Measurements from ENCODE around the gene FDXR. TPM values are rescaled to one million over a fixed set of nuclear protein-coding genes. Genes with fewer than 3 reads are reported as not detected.

FDXR gene
- total RNA-seq (2021): 18.2 and 30.7 TPM in 2 replicates
- Bru-seq, nascent RNA: percentile 46 among the genes with signal in this experiment
- percentile 51 among the genes with signal in this experiment for BruChase-seq, experiment 1, labeled RNA remaining after a 2-hour chase
- BruChase-seq, experiment 2, labeled RNA remaining after a 6-hour chase: percentile 50 among the genes with signal in this experiment
- long read RNA-seq, transcript FDXR-201 (12 exons, 1,875 nt): major isoform, 10 of 20 reads
- long read RNA-seq, partial matches to known transcripts: 2 of 20 reads
- long read RNA-seq, other reads (novel, unspliced or antisense): 8 of 20 reads

DNA sequence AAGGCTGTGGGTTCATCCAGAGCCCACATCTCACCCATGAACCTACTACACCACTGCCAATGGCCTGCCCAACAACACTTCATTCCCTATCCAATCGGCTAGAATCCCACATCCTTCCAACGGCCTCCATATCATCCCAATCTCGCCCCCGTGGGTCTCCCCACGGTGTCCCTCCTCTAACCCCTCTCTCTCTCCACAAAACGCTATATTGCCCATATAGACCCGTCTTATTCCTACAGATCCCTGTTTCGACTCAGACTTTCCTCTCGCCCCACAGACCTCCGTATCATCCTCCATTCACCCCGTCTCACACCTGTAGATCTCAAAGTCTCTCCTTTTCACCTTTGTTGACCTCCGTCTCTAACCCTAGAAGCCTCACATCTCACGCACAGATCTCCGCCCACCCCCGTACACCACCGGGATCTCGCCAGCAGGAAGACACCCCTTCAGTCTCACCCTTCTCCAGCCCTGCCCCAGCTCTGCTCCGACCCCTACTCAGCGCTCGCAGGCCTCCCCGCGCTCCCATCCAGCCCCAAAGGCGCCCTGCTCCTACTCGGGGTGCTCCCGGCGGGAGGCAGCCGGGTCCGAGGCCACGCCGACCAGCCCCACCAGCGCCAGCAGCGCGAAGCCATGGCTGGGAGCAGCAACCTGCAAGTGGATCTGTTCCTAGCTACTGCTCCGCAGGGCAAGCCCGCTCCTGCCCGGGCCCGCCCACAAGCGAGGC, at the start of gene FDXR:
Gene FDXR, minus strand, starts transcription at position 682 of the 724 bp plus-strand sequence. Its CDS starts 50 bp downstream, at position 632.
- H3K4me2 ChIP-seq: peak within 1 kb of the TSS; percentile 97
- H3K27me3 ChIP-seq (ENCODE audit: insufficient read depth, low read depth): no peaks in the 10 kb centered on the region
- intact Hi-C loops (cut with micrococcal nuclease; ENCODE audit: unreplicated experiment): loop anchor here (1.0 to 5.0 kb wide), 2 partner anchors 45 to 85 kb away; no protein-coding TSS in a partner anchor
- H3K79me2 ChIP-seq (ENCODE audit: low read depth): no peaks in the 10 kb centered on the region
- BruUV-seq (replicated peaks): no TSS peak
- peak within 1 kb of the TSS; percentile 92 for H2AFZ ChIP-seq
- H3K9me3 ChIP-seq (ENCODE audit: insufficient read depth, low read depth): no peaks in the 10 kb centered on the region
- peak within 1 kb of the TSS; percentile 64 for H3K27ac ChIP-seq
- H3F3A ChIP-seq (ENCODE audit: insufficient read depth, low read depth): no peaks in the 10 kb centered on the region
- H3K4me1 ChIP-seq (replicated peaks; ENCODE audit: insufficient read depth): peaks cover 15% of the 10 kb centered on the region
- H3K9me2 ChIP-seq (ENCODE audit: insufficient read depth): no peaks in the 10 kb centered on the region
- H3K36me3 ChIP-seq (ENCODE audit: low read depth): no peaks in the 10 kb centered on the region
- TF ChIP-seq CTCF (conservative IDR thresholded peaks at IDR 0.05) (no peak), EZH2 (IDR thresholded peaks at IDR 0.05; ENCODE audit: low read depth) (no peak)
- ChIA-PET CTCF (interaction anchor here (0.5 to 1.5 kb wide), 5 partner anchors 30 to 399 kb away, joined by 4 to 12 read pairs (median 7); no protein-coding TSS in a partner anchor), POLR2A (ENCODE audit: unreplicated experiment) (interaction anchor here (0.6 to 1.0 kb wide), 16 partner anchors 9 to 371 kb away, joined by 3 to 8 read pairs (median 4); partner anchors contain the start of genes NAT9 and SLC16A5)
- DNase-seq: no peak
- H4K20me1 ChIP-seq (ENCODE audit: insufficient read depth): no peaks in the 10 kb centered on the region
- H3K4me3 ChIP-seq: peak within 1 kb of the TSS; percentile 85

- ChIA-PET CTCF (no interaction called here), POLR2A (ENCODE audit: unreplicated experiment) (no interaction called here)
- H2AFZ ChIP-seq: no peak overlapping the region
- peaks cover 34% of the 10 kb centered on the region for H3K27me3 ChIP-seq (ENCODE audit: insufficient read depth, low read depth)
- no peak for DNase-seq
- no peaks in the 10 kb centered on the region for H3K9me3 ChIP-seq (ENCODE audit: insufficient read depth, low read depth)
- no peaks in the 10 kb centered on the region for H4K20me1 ChIP-seq (ENCODE audit: insufficient read depth)
- no peak overlapping the region for H3K4me3 ChIP-seq
- H3K27ac ChIP-seq: no peak overlapping the region
- no peaks in the 10 kb centered on the region for H3K36me3 ChIP-seq (ENCODE audit: low read depth)
- H3K9me2 ChIP-seq (ENCODE audit: insufficient read depth): no peaks in the 10 kb centered on the region
- H3K79me2 ChIP-seq (ENCODE audit: low read depth): no peaks in the 10 kb centered on the region
- H3K4me2 ChIP-seq: no peak overlapping the region
- BruUV-seq (replicated peaks): no TSS peak
- TF ChIP-seq CTCF (conservative IDR thresholded peaks at IDR 0.05) (no peak), EZH2 (IDR thresholded peaks at IDR 0.05; ENCODE audit: low read depth) (no peak)
- no peaks in the 10 kb centered on the region for H3F3A ChIP-seq (ENCODE audit: insufficient read depth, low read depth)
- intact Hi-C loops (cut with micrococcal nuclease; ENCODE audit: unreplicated experiment): no loop called here
- no peaks in the 10 kb centered on the region for H3K4me1 ChIP-seq (replicated peaks; ENCODE audit: insufficient read depth)
These were observed 49.4 kb upstream of the FDXR start for GRCh38 chr17:74922172-74922571.

DNA sequence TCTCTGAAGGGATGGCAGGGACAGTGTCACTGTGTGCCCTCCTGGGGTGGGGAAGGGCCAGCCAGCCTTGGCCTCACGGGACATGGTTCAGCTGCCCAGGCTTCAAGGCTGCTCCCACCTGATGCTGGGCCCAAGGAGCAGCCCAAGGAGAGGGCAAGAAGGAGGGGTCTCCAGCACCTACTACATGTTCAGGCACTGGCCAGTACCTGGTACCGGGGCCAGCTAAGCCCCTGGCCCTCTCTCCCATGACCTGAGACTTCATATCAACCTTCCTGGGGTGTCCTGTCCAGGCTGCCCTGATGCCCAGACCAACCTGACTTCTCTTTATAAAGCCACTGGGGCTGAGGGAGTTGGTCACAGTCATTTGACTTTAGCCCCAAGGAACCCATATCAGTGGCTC, 49.0 kb upstream of the FDXR start:
- intact Hi-C loops (cut with micrococcal nuclease; ENCODE audit: unreplicated experiment): no loop called here
- Histone ChIP-seq H3K4me3 (no peak overlapping the region), H3F3A (ENCODE audit: insufficient read depth, low read depth) (no peaks in the 10 kb centered on the region), H3K9me3 (ENCODE audit: insufficient read depth, low read depth) (no peaks in the 10 kb centered on the region), H3K4me2 (no peak overlapping the region), H3K4me1 (replicated peaks; ENCODE audit: insufficient read depth) (no peaks in the 10 kb centered on the region), H3K27me3 (ENCODE audit: insufficient read depth, low read depth) (peaks cover 34% of the 10 kb centered on the region), H3K27ac (no peak overlapping the region), H3K36me3 (ENCODE audit: low read depth) (no peaks in the 10 kb centered on the region), H2AFZ (no peak overlapping the region), H3K79me2 (ENCODE audit: low read depth) (no peaks in the 10 kb centered on the region), H4K20me1 (ENCODE audit: insufficient read depth) (no peaks in the 10 kb centered on the region), H3K9me2 (ENCODE audit: insufficient read depth) (no peaks in the 10 kb centered on the region)
- ChIA-PET CTCF (no interaction called here), POLR2A (ENCODE audit: unreplicated experiment) (no interaction called here)
- TF ChIP-seq EZH2 (IDR thresholded peaks at IDR 0.05; ENCODE audit: low read depth) (no peak), CTCF (conservative IDR thresholded peaks at IDR 0.05) (no peak)
- BruUV-seq (replicated peaks): no TSS peak
- DNase-seq: no peak

All from PC-9 (cell line).